ENCODE data around the gene PLPP7.

GRCh38 chr9:131254626-131255025, 34.9 kb upstream of the PLPP7 start:
- TF ChIP-seq CTCF (IDR thresholded peaks at IDR 0.05) (no peak), EP300 (IDR thresholded peaks at IDR 0.05) (no peak)
